Mesothelial cell of epicardium (in vitro differentiated cells): ENCODE data around the gene APC. TPM values are rescaled to one million over a fixed set of nuclear protein-coding genes. Genes with fewer than 3 reads are reported as not detected.

Experiments
- DNase-seq, 2 experiments: peaks; one replicate each; pipeline ENCODE4 v3.0.0; 2021; ENCODE audit warnings: low spot score in 2 of 2; ENCODE audit not compliant: unreplicated experiment in 2 of 2
- H3K27ac Mint-ChIP-seq: 2 replicates; pipeline ENCODE4 v1.8.0; 2021; ENCODE audit warnings: mixed read lengths
- H3K27me3 Mint-ChIP-seq: 2 replicates; pipeline ENCODE4 v1.8.0; 2021; ENCODE audit warnings: low read depth, mixed read lengths
- H3K36me3 Mint-ChIP-seq: 2 replicates; pipeline ENCODE4 v1.8.0; 2021; ENCODE audit warnings: mixed read lengths
- H3K4me1 Mint-ChIP-seq: 2 replicates; pipeline ENCODE4 v1.8.0; 2021; ENCODE audit warnings: mixed read lengths
- H3K4me3 Mint-ChIP-seq: 2 replicates; pipeline ENCODE4 v1.8.0; 2021; ENCODE audit warnings: mild to moderate bottlenecking, moderate library complexity, mixed read lengths
- H3K9me3 Mint-ChIP-seq: 2 replicates; pipeline ENCODE4 v1.8.0; 2021; ENCODE audit warnings: mixed read lengths
- CTCF ChIP-seq: fragments of 200-600 bp; sonication (generic); IDR thresholded peaks from one replicate; pipeline ENCODE4 v1.5.0; 2021; ENCODE audit warnings: antibody characterized with exemption; ENCODE audit not compliant: unreplicated experiment
- total RNA-seq: library from RNA; stranded (reverse); gene quantifications from 3 replicates; pipeline ENCODE4 v1.2.1, GENCODE V29; 2021

Gene APC
- total RNA-seq: 53.7 to 56.3 TPM (median 54.6 TPM) in 3 replicates

DNA sequence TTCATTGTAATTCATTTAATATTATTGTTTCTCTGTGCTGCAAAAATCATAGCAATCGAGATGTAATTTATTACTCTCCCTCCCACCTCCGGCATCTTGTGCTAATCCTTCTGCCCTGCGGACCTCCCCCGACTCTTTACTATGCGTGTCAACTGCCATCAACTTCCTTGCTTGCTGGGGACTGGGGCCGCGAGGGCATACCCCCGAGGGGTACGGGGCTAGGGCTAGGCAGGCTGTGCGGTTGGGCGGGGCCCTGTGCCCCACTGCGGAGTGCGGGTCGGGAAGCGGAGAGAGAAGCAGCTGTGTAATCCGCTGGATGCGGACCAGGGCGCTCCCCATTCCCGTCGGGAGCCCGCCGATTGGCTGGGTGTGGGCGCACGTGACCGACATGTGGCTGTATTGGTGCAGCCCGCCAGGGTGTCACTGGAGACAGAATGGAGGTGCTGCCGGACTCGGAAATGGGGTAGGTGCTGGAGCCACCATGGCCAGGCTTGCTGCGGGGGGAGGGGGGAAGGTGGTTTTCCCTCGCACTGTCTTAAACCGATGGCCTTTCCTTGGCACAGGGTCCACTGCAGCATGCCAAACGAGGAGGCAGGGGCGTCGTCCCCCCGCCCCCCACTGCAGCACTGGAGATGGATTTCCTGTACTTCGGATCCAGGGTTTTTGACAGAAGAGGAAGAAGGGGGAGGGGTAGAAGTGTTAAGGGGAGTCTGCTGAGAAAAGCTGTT lies at the start of gene APC:
APC (plus strand) TSS at position 423 of the 728 bp plus-strand sequence. CDS start 17,006 bp downstream, outside the sequence.
- Mint-ChIP-seq H3K4me1 (peaks cover 12% of the 10 kb centered on the region), H3K9me3 (no peaks in the 10 kb centered on the region), H3K27ac (peak within 1 kb of the TSS; percentile 81)

DNA sequence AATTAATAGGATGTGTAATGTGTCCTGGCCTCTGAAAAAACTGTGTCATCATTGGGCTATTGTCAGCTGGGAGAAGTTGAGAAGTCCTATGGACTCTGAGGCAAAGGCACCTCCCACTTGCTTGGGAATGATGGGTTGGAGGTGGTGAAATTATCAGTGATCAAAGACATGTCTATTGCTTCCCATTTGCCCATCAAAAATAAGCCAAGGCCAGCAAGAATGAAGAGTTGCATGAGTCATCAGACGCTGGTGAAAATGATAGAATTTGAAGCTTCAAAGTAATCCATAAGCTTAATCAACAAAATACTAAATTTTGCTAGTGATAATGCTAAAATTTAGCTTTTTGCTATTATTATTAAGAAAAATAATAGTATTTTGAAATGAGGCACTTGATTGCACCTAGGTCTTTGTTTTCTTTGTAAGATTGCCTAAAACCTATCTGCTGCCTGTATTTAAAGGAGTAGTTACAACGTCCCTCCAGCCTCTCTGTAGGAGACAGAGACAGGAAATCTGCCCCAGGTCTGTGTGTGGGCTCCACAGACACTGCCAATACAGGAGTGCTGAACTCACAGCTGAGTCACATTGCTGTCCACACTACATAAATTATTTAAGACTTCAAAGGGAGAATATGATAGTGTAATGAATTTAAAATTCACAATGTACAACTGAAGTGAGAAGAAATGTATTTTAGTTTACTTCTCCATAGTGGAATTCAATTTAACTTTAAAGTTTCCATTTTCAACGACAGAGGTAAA lies 48.4 kb upstream of the APC start:
- no peak for TF ChIP-seq CTCF
- no peaks in the 10 kb centered on the region for H3K9me3 Mint-ChIP-seq
- H3K27ac Mint-ChIP-seq: peak overlapping the region; percentile 93
- H3K4me1 Mint-ChIP-seq: peaks cover 54% of the 10 kb centered on the region
- H3K36me3 Mint-ChIP-seq: no peaks in the 10 kb centered on the region
- H3K4me3 Mint-ChIP-seq: no peak overlapping the region
- no peaks in the 10 kb centered on the region for H3K27me3 Mint-ChIP-seq
- no peak for DNase-seq

More for the DNA sequence above, at the start of gene APC:
- peak; percentile 76 to 84 for DNase-seq
- H3K36me3 Mint-ChIP-seq: no peaks in the 10 kb centered on the region
- TF ChIP-seq CTCF: no peak
- H3K27me3 Mint-ChIP-seq: no peaks in the 10 kb centered on the region
- H3K4me3 Mint-ChIP-seq: peak within 1 kb of the TSS; percentile 96

GRCh38 chr5:112690605-112691338 lies 46.9 kb upstream of the APC start:
- Mint-ChIP-seq H3K4me1 (peaks cover 54% of the 10 kb centered on the region), H3K4me3 (no peak overlapping the region), H3K9me3 (no peaks in the 10 kb centered on the region), H3K27ac (peak overlapping the region; percentile 10), H3K27me3 (no peaks in the 10 kb centered on the region), H3K36me3 (no peaks in the 10 kb centered on the region)
- DNase-seq: no peak
- TF ChIP-seq CTCF: no peak

DNA sequence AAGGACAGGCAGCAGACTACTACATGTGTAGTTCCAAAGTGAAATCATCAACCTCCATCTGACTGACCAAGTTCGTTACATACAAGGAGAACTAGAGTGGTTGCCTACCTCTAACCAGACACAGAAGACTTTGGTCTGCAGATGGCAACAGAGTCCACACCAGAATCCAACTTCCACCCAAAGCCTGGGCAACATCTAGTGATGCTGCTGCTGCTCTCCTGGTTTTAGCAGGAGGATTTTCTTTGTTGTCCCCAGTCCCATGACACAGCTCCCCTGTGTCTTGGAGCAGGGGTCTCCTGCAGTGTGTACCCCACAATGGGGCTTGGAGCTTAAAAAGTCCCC lies 46.4 kb upstream of the APC start:
- DNase-seq: no peak
- H3K36me3 Mint-ChIP-seq: no peaks in the 10 kb centered on the region
- H3K4me3 Mint-ChIP-seq: no peak overlapping the region
- H3K9me3 Mint-ChIP-seq: no peaks in the 10 kb centered on the region
- H3K4me1 Mint-ChIP-seq: peaks cover 49% of the 10 kb centered on the region
- no peak for TF ChIP-seq CTCF
- no peaks in the 10 kb centered on the region for H3K27me3 Mint-ChIP-seq
- H3K27ac Mint-ChIP-seq: no peak overlapping the region

- Mint-ChIP-seq H3K9me3 (no peaks in the 10 kb centered on the region), H3K27me3 (no peaks in the 10 kb centered on the region), H3K36me3 (no peaks in the 10 kb centered on the region), H3K27ac (no peak overlapping the region), H3K4me3 (no peak overlapping the region), H3K4me1 (peaks cover 46% of the 10 kb centered on the region)
- no peak for DNase-seq
- no peak for TF ChIP-seq CTCF
Observed at GRCh38 chr5:112691758-112692157, 45.9 kb upstream of the APC start.
